H1 (cell line): ENCODE measurements around the gene DAO. TPM values are rescaled to one million over a fixed set of nuclear protein-coding genes. Genes with fewer than 3 reads are reported as not detected.

Experiments used
- CTCF ChIA-PET: fragments of 300-600 bp; sonication (Branson Sonifier 250); formaldehyde crosslinking; loops from one replicate; lab custom pipeline; 2021; ENCODE audit not compliant: partially characterized antibody; lab: Charles Lee
- POLR2A ChIA-PET: fragments of 300-600 bp; sonication (Branson Sonifier 250); formaldehyde crosslinking; loops from one replicate; lab custom pipeline; 2021; ENCODE audit warnings: inconsistent platforms; ENCODE audit not compliant: partially characterized antibody; lab: Charles Lee
- DNase-seq, 2 experiments: peaks; one replicate each; pipeline versions ENCODE4 v3.0.0 to v3.0.0-alpha.2; 2010 to 2022; ENCODE audit warnings: low spot score in 2 of 2, low read depth in 1 of 2, mixed read lengths in 1 of 2
- FAIRE-seq: peaks from 2 replicates; lab custom pipeline; 2011; peaks lifted over from hg19 to GRCh38; lab: Jason Lieb, UNC
- H2AFZ ChIP-seq: 2 replicates; pipeline ENCODE4 v1.8.1; 2012; ENCODE audit warnings: low read length, inconsistent platforms
- H2AK5ac ChIP-seq: 2 replicates; pipeline ENCODE4 v1.6.1; 2013; ENCODE audit warnings: low read depth, low read length
- H2BK120ac ChIP-seq: replicated peaks from 2 replicates; pipeline ENCODE3; 2013; ENCODE audit warnings: low read depth, low read length, inconsistent platforms
- H2BK12ac ChIP-seq: 2 replicates; pipeline ENCODE4 v1.6.1; 2013; ENCODE audit warnings: low read depth, low read length
- H2BK15ac ChIP-seq: 2 replicates; pipeline ENCODE4 v1.6.1; 2013; ENCODE audit warnings: low read length
- H2BK20ac ChIP-seq: 2 replicates; pipeline ENCODE4 v1.6.1; 2013; ENCODE audit warnings: low read length
- H2BK5ac ChIP-seq: 2 replicates; pipeline ENCODE4 v1.6.1; 2013; ENCODE audit warnings: low read depth, low read length
- H3K14ac ChIP-seq: 2 replicates; pipeline ENCODE4 v1.6.1; 2013; ENCODE audit warnings: inconsistent platforms; ENCODE audit not compliant: insufficient read length
- H3K18ac ChIP-seq: 2 replicates; pipeline ENCODE4 v1.6.1; 2013; ENCODE audit warnings: low read length; ENCODE audit errors: extremely low read depth
- H3K23ac ChIP-seq: 2 replicates; pipeline ENCODE4 v1.6.1; 2013; ENCODE audit warnings: inconsistent platforms; ENCODE audit not compliant: insufficient read length
- H3K23me2 ChIP-seq: 2 replicates; pipeline ENCODE4 v1.6.1; 2013; ENCODE audit warnings: low read depth, low read length
- H3K27ac ChIP-seq: 2 replicates; pipeline ENCODE4 v1.6.1; 2011; ENCODE audit warnings: low read depth, low read length, inconsistent platforms
- H3K27me3 ChIP-seq, 4 experiments: replicated peaks in 1 of 4; 1 replicate in 1 of 4; 2 replicates in 3 of 4; pipeline versions ENCODE4 v1.6.1 to v1.8.1; 2011 to 2013; ENCODE audit warnings: low read length in 3 of 4, mild to moderate bottlenecking in 3 of 4, inconsistent platforms in 2 of 4, mixed read lengths in 2 of 4, moderate library complexity in 1 of 4; ENCODE audit not compliant: control insufficient read depth in 3 of 4, insufficient read depth in 3 of 4; ENCODE audit errors: extremely low read depth in 1 of 4
- H3K36me3 ChIP-seq, 4 experiments: 2 replicates each; pipeline versions ENCODE4 v1.6.1 to v1.8.1; 2011 to 2013; ENCODE audit warnings: mild to moderate bottlenecking in 4 of 4, low read length in 3 of 4, moderate library complexity in 2 of 4, control low read depth in 1 of 4, inconsistent platforms in 1 of 4; ENCODE audit not compliant: insufficient read depth in 4 of 4, control insufficient read depth in 2 of 4
- H3K4ac ChIP-seq: replicated peaks from 2 replicates; pipeline ENCODE3; 2013; ENCODE audit warnings: low read length, low read depth, mixed read lengths, inconsistent platforms; ENCODE audit not compliant: insufficient read length
- H3K4me1 ChIP-seq, 4 experiments: replicated peaks in 1 of 4; 1 replicate in 1 of 4; 2 replicates in 3 of 4; pipeline versions ENCODE4 v1.6.1 to v1.8.1; 2011 to 2013; ENCODE audit warnings: low read length in 3 of 4, inconsistent platforms in 2 of 4, mixed read lengths in 1 of 4; ENCODE audit not compliant: insufficient read depth in 4 of 4, control insufficient read depth in 3 of 4
- H3K4me2 ChIP-seq, 2 experiments: 2 replicates each; pipeline versions ENCODE4 v1.6.1 to v1.8.1; 2011 to 2013; ENCODE audit warnings: low read depth in 2 of 2, low read length in 2 of 2, control low read depth in 1 of 2, inconsistent platforms in 1 of 2, mild to moderate bottlenecking in 1 of 2; ENCODE audit not compliant: insufficient read depth in 1 of 2
- H3K4me3 ChIP-seq, 4 experiments: fragments of 200-600, 300-600 bp in 1 of 4; sonication (generic), shearing (Covaris generic), sonication (Bioruptor Twin) in 1 of 4; 2 replicates each; pipeline versions ENCODE4 v1.5.1 to v1.8.1; 2011 to 2016; ENCODE audit warnings: low read length in 4 of 4, low read depth in 3 of 4, control low read depth in 2 of 4, inconsistent platforms in 2 of 4, mild to moderate bottlenecking in 2 of 4, mixed read lengths in 1 of 4, moderate library complexity in 1 of 4; ENCODE audit not compliant: insufficient read depth in 2 of 4; ENCODE audit errors: extremely low read depth in 1 of 4
- H3K56ac ChIP-seq: replicated peaks from 2 replicates; pipeline ENCODE3; 2013; ENCODE audit warnings: low read depth, mild to moderate bottlenecking, mixed read lengths, low read length, inconsistent platforms; ENCODE audit not compliant: insufficient read length
- H3K79me1 ChIP-seq: 2 replicates; pipeline ENCODE4 v1.6.1; 2013; ENCODE audit warnings: low read depth, low read length, control low read depth
- H3K79me2 ChIP-seq, 2 experiments: 2 replicates each; pipeline versions ENCODE4 v1.6.1 to v1.8.1; 2012 to 2013; ENCODE audit warnings: low read length in 2 of 2, mild to moderate bottlenecking in 2 of 2, inconsistent platforms in 1 of 2; ENCODE audit not compliant: insufficient read depth in 2 of 2, control insufficient read depth in 1 of 2
- H3K9ac ChIP-seq, 4 experiments: replicated peaks in 1 of 4; 1 replicate in 1 of 4; 2 replicates in 3 of 4; pipeline versions ENCODE4 v1.6.1 to v1.8.1; 2011 to 2013; ENCODE audit warnings: low read depth in 3 of 4, low read length in 3 of 4, control low read depth in 2 of 4, mild to moderate bottlenecking in 2 of 4, moderate library complexity in 2 of 4, inconsistent platforms in 1 of 4; ENCODE audit errors: extremely low read depth in 1 of 4
- H3K9me3 ChIP-seq, 2 experiments: 2 replicates each; pipeline versions ENCODE4 v1.6.1 to v1.8.1; 2012 to 2013; ENCODE audit warnings: mild to moderate bottlenecking in 2 of 2, moderate library complexity in 2 of 2, control low read depth in 1 of 2, inconsistent platforms in 1 of 2, low read depth in 1 of 2, low read length in 1 of 2, mixed read lengths in 1 of 2; ENCODE audit not compliant: insufficient read depth in 2 of 2
- H4K20me1 ChIP-seq, 2 experiments: replicated peaks in 1 of 2; 2 replicates each; pipeline versions ENCODE3 to v1.8.1; 2011 to 2013; ENCODE audit warnings: inconsistent platforms in 2 of 2, low read length in 2 of 2, mild to moderate bottlenecking in 1 of 2; ENCODE audit not compliant: insufficient read depth in 2 of 2, control insufficient read depth in 1 of 2
- H4K5ac ChIP-seq: 2 replicates; pipeline ENCODE4 v1.6.1; 2013; ENCODE audit warnings: low read length, low read depth, mixed read lengths, inconsistent platforms; ENCODE audit not compliant: insufficient read length
- H4K8ac ChIP-seq: 2 replicates; pipeline ENCODE4 v1.8.0; 2013; ENCODE audit warnings: mild to moderate bottlenecking, moderate library complexity, low read length, inconsistent platforms; ENCODE audit not compliant: insufficient read depth; ENCODE audit errors: extremely low read depth
- H4K91ac ChIP-seq: replicated peaks from 2 replicates; pipeline ENCODE3; 2013; ENCODE audit warnings: low read length, mixed read lengths, inconsistent platforms; ENCODE audit not compliant: insufficient read length
- HDAC2 ChIP-seq, 2 experiments: fragments of 300-600 bp in 1 of 2; sonication (generic) in 1 of 2; IDR thresholded peaks; 2 replicates each; pipeline ENCODE4 v1.6.1; 2011 to 2012; ENCODE audit warnings: low read depth in 2 of 2, low read length in 2 of 2, mild to moderate bottlenecking in 2 of 2, moderate library complexity in 2 of 2, borderline replicate concordance in 1 of 2, inconsistent platforms in 1 of 2
- KDM5A ChIP-seq: fragments of 200-600 bp; IDR thresholded peaks from 2 replicates; pipeline ENCODE4 v1.7.1; 2012; ENCODE audit warnings: mild to moderate bottlenecking, low read length, inconsistent platforms, mixed read lengths
- NANOG ChIP-seq: IDR thresholded peaks from 2 replicates; pipeline ENCODE4 v1.6.1; 2011; ENCODE audit warnings: low read length, low read depth, mild to moderate bottlenecking, inconsistent platforms; ENCODE audit not compliant: insufficient read depth, poor library complexity, severe bottlenecking
- RBBP5 ChIP-seq: IDR thresholded peaks from 2 replicates; pipeline ENCODE4 v1.7.1; 2012; ENCODE audit warnings: low read depth, mild to moderate bottlenecking, inconsistent platforms, low read length, moderate library complexity, borderline replicate concordance
- RXRA ChIP-seq: IDR thresholded peaks from 2 replicates; pipeline ENCODE4 v1.6.1; 2011; ENCODE audit warnings: low read depth, mild to moderate bottlenecking, low read length, moderate library complexity; ENCODE audit not compliant: insufficient read depth
- SIX5 ChIP-seq: IDR thresholded peaks from 2 replicates; pipeline ENCODE4 v1.6.1; 2011; ENCODE audit warnings: mild to moderate bottlenecking, low read depth, low read length
- WGBS, 2 experiments: shearing (Covaris generic) in 1 of 2; methylation state at CpG; one replicate each; pipeline versions ENCODE4 v1.1.6 to v1.1.7; 2013 to 2015; ENCODE audit warnings: low lambda C conversion rate in 2 of 2, mixed read lengths in 2 of 2, inconsistent platforms in 1 of 2, low coverage in 1 of 2, missing lambda C conversion rate in 1 of 2; ENCODE audit not compliant: insufficient replicate concordance in 2 of 2, insufficient coverage in 1 of 2, insufficient read length in 1 of 2; ENCODE audit errors: extremely low coverage in 1 of 2, missing lambda C conversion rate in 1 of 2; 5-methylcytosine and 5-hydroxymethylcytosine counted together
- polyA plus RNA-seq, 7 experiments: library from polyadenylated mRNA; depleted of rRNA in 3 of 7; stranded (reverse) in 5 of 7; unstranded in 2 of 7; fragments of >200 nt in 5 of 7; fragments of 200-250 nt in 2 of 7; gene quantifications; 1 replicate in 5 of 7; 2 replicates in 1 of 7; 4 replicates in 1 of 7; pipeline versions ENCODE4 v1.2.1 to v1.2.3, GENCODE V29; 2011 to 2013; ENCODE audit warnings: missing spikeins in 2 of 7, mixed read lengths in 2 of 7
- total RNA-seq: library from RNA; stranded (reverse); fragmentation: NEBNext Ultra II Directional; extraction: Animal tissue kit (Norgen Biotek cat#: 25700); gene quantifications from 2 replicates; pipeline ENCODE4 v1.2.1, GENCODE V29; 2021

Gene DAO
- total and polyA plus RNA-seq, 2 of the 8 experiments (the other 6 are each of a cell fraction or from before 2014, with no cell fraction given): not detected

GRCh38 chr12:108930756-108931155, 50.9 kb downstream of the DAO start:
- H3K18ac ChIP-seq: no peak overlapping the region
- no peak overlapping the region for H3K27ac ChIP-seq
- H3K23me2 ChIP-seq: no peaks in the 10 kb centered on the region
- H3K14ac ChIP-seq: no peak overlapping the region
- no peak overlapping the region for H3K4me2 ChIP-seq
- H3K9ac ChIP-seq: no peak overlapping the region
- WGBS, 2 experiments: 85% methylated on average over 3 of the region's 3 CpGs; no CpG with 5 or more reads in 1 of the 2 experiments
- ChIA-PET CTCF (interaction anchor here (0.6 to 4.2 kb wide), 2 partner anchors 19 to 62 kb away, joined by 3 to 18 read pairs; no protein-coding TSS in a partner anchor), POLR2A (no interaction called here)
- no peaks in the 10 kb centered on the region for H3K79me1 ChIP-seq
- no peak overlapping the region for H2BK5ac ChIP-seq
- H2BK15ac ChIP-seq: no peak overlapping the region
- no peak overlapping the region for H3K23ac ChIP-seq
- H4K20me1 ChIP-seq: no peaks in the 10 kb centered on the region
- H3K4me3 ChIP-seq: no peak overlapping the region
- H2BK20ac ChIP-seq: no peak overlapping the region
- no peak overlapping the region for H2BK120ac ChIP-seq
- no peak overlapping the region for H2BK12ac ChIP-seq
- no peak overlapping the region for H3K56ac ChIP-seq
- no peak overlapping the region for H4K8ac ChIP-seq
- H3K4ac ChIP-seq: no peak overlapping the region
- peaks cover 3 to 6% of the 10 kb centered on the region in 2 experiments; a peak in 2 of 4 replicates for H3K9me3 ChIP-seq
- H3K4me1 ChIP-seq: peaks cover 0 to 4% (median 0%) of the 10 kb centered on the region in 4 experiments; a peak in 3 of 7 replicates
- FAIRE-seq: no peak
- no peaks in the 10 kb centered on the region for H3K36me3 ChIP-seq
- no peak overlapping the region for H4K91ac ChIP-seq
- H3K27me3 ChIP-seq: no peaks in the 10 kb centered on the region
- no peaks in the 10 kb centered on the region for H3K79me2 ChIP-seq
- no peak overlapping the region for H2AFZ ChIP-seq
- H2AK5ac ChIP-seq: no peak overlapping the region
- H4K5ac ChIP-seq: no peak overlapping the region
- DNase-seq: no peak
- no peak for TF ChIP-seq RXRA
- no peak for TF ChIP-seq KDM5A
- no peak for TF ChIP-seq SIX5
- TF ChIP-seq HDAC2 (IDR thresholded peaks at IDR 0.05; ENCODE audit: borderline replicate concordance in 1 of 2, low read depth in 2 of 2, low read length in 2 of 2): no peak
- TF ChIP-seq RBBP5: no peak
- TF ChIP-seq NANOG: no peak
